ENCODE measurements around the gene TRPM6.
"Not testable (repeated sequence)": the region's sequence is repeated elsewhere in the genome, so short reads cannot be mapped to it uniquely, and the experiment has no call there.

TRPM6 gene

GRCh38 chr9:74855072-74855471 is 32.6 kb downstream of the TRPM6 start:
- DNase-seq: no peak

GRCh38 chr9:74853024-74853423 is 34.7 kb downstream of the TRPM6 start:
- not testable (repeated sequence) for DNase-seq

GRCh38 chr9:74848153-74848525 is 39.6 kb downstream of the TRPM6 start:
- DNase-seq: no peak

- peak; percentile 72 for DNase-seq
Measured at GRCh38 chr9:74847478-74848152, 40.1 kb downstream of the TRPM6 start.

- DNase-seq: no peak
Measured at GRCh38 chr9:74846766-74847165, 41.0 kb downstream of the TRPM6 start.

GRCh38 chr9:74838351-74838750 is 49.4 kb downstream of the TRPM6 start:
- DNase-seq: no peak

- no peak for DNase-seq
Measured at GRCh38 chr9:74824654-74825053, 63.1 kb downstream of the TRPM6 start.

GRCh38 chr9:74821636-74822035 is 66.1 kb downstream of the TRPM6 start:
- no peak for DNase-seq

- no peak for DNase-seq
Measured at GRCh38 chr9:74817816-74818215, 69.9 kb downstream of the TRPM6 start.

- DNase-seq: no peak
Measured at GRCh38 chr9:74817281-74817810, 70.4 kb downstream of the TRPM6 start.

- DNase-seq: no peak
Measured at GRCh38 chr9:74810200-74810599, 77.5 kb downstream of the TRPM6 start.

GRCh38 chr9:74804018-74804385 is 83.7 kb downstream of the TRPM6 start:
- DNase-seq: no peak

- DNase-seq: no peak
Measured at GRCh38 chr9:74803376-74804017, 84.2 kb downstream of the TRPM6 start.

GRCh38 chr9:74800226-74800625 is 87.5 kb downstream of the TRPM6 start:
- no peak for DNase-seq

- DNase-seq: no peak
Measured at GRCh38 chr9:74795803-74796202, 91.9 kb downstream of the TRPM6 start.

- no peak for DNase-seq
Measured at GRCh38 chr9:74795081-74795480, 92.6 kb downstream of the TRPM6 start.

- no peak for DNase-seq
Measured at GRCh38 chr9:74784506-74784905, 103.2 kb downstream of the TRPM6 start.

GRCh38 chr9:74783408-74783807 is 104.3 kb downstream of the TRPM6 start:
- DNase-seq: no peak

- peak; percentile 77 for DNase-seq
Measured at GRCh38 chr9:74777136-74777879, 110.4 kb downstream of the TRPM6 start.

GRCh38 chr9:74775396-74775795 is 112.3 kb downstream of the TRPM6 start:
- DNase-seq: no peak

GRCh38 chr9:74773886-74774479 is 113.7 kb downstream of the TRPM6 start:
- DNase-seq: peak; percentile 76

- peak; percentile 60 for DNase-seq
Measured at GRCh38 chr9:74772121-74772520, 115.6 kb downstream of the TRPM6 start.

GRCh38 chr9:74771672-74772071 is 116.0 kb downstream of the TRPM6 start:
- DNase-seq: peak; percentile 12

- DNase-seq: no peak
Measured at GRCh38 chr9:74771262-74771585, 116.5 kb downstream of the TRPM6 start.
